GM15510 (cell line): Measurements from ENCODE around the gene SRSF3.

Source experiments
- POLR2A ChIP-seq: IDR thresholded peaks from 3 replicates; pipeline ENCODE4 v1.6.1; 2011; ENCODE audit warnings: borderline replicate concordance; ENCODE audit not compliant: insufficient read length; ENCODE audit errors: extremely low read depth

The SRSF3 gene

GRCh38 chr6:36594029-36594815, at the start of gene SRSF3:
TSS of gene SRSF3 (plus strand) at chr6:36594362. CDS start at chr6:36596763, 2,401 bp downstream.
- TF ChIP-seq POLR2A = peak; percentile 99

DNA sequence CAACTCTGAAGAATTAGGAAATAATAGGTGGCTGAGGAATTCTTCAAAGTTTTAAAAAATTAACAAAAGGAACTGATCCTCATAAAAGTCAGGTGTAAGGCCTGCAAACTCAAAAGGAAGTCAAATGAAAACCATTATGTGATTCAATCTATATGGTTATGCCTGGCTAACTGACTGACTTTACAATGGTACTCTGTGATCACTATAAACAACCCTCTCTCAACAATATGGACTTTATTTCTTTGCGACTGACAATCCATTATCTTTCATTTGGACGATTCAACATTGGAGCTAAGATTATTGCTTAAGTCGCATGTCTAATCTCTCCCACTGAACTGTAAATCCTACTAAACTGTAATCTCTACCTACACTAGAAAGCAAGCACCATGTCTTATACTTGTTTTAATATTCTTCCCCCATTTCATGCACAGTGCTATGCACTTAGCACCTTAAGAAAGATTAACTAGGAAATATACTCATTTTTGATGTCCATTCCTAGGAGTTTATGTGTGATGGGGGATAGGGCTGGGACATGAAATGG, 48.3 kb upstream of the SRSF3 start:
- no peak for TF ChIP-seq POLR2A

- no peak for TF ChIP-seq POLR2A
Observed at GRCh38 chr6:36546308-36546919, 47.7 kb upstream of the SRSF3 start.

GRCh38 chr6:36546920-36547645, 47.1 kb upstream of the SRSF3 start, which contains the start of gene STK38:
TSS of gene STK38 (minus strand) at chr6:36547479. CDS start at chr6:36540202, 7,277 bp downstream.
- TF ChIP-seq POLR2A = peak; percentile 96

- no peak for TF ChIP-seq POLR2A
Observed at GRCh38 chr6:36547646-36548400, 46.3 kb upstream of the SRSF3 start.

- no peak for TF ChIP-seq POLR2A
Observed at GRCh38 chr6:36548401-36548743, 45.8 kb upstream of the SRSF3 start.

DNA sequence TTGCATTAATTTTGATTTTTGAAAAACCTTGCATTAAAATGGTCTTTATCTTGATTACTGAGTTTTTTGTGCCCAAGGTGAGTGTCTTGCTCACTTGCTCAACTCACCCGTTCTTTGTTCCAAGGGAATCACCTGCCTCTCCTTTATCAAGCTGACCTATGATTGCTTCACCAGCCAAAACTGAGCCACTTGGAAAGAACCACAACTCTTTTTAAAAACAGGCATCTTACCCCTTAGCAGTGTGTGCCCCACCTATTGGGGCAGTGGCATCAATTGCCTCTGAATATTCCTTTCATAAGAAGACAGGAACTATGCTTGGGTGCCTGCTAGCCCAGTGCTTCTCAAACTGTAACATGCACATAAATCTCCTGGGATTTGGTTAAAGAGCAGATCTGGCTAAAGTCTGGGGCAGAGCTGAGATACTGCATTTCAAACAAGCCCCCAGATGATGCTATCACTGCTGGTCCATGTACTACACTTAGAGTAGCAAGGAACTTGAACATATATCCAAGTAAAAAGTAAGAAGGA, 43.6 kb upstream of the SRSF3 start:
- no peak for TF ChIP-seq POLR2A

- no peak for TF ChIP-seq POLR2A
Observed at GRCh38 chr6:36555750-36556252, 38.4 kb upstream of the SRSF3 start.

- no peak for TF ChIP-seq POLR2A
Observed at GRCh38 chr6:36556281-36556680, 37.9 kb upstream of the SRSF3 start.

GRCh38 chr6:36559011-36559793, 35.0 kb upstream of the SRSF3 start:
- TF ChIP-seq POLR2A = no peak

- TF ChIP-seq POLR2A = no peak
Observed at GRCh38 chr6:36560822-36561221, 33.3 kb upstream of the SRSF3 start.

- TF ChIP-seq POLR2A = no peak
Observed at GRCh38 chr6:36563237-36563927, 30.8 kb upstream of the SRSF3 start.

DNA sequence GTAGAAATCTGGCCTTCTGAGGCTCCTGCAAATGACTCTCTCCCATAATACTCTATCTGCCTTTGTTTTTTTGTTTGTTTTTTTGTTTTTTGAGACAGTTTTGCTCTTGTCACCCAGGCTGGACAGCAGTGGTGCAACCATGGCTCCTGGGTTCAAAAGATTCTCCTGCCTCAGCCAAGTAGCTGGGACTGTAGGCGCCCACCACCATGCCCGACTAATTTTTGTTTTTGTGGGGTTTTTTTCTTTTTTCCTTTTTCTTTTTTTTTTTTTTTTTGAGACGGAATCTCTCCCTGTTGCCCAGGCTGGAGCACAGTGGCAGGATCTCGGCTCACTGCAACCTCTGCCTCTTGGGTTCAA, 30.3 kb upstream of the SRSF3 start:
- no peak for TF ChIP-seq POLR2A
